Measurements from ENCODE around the gene CPED1.

DNA sequence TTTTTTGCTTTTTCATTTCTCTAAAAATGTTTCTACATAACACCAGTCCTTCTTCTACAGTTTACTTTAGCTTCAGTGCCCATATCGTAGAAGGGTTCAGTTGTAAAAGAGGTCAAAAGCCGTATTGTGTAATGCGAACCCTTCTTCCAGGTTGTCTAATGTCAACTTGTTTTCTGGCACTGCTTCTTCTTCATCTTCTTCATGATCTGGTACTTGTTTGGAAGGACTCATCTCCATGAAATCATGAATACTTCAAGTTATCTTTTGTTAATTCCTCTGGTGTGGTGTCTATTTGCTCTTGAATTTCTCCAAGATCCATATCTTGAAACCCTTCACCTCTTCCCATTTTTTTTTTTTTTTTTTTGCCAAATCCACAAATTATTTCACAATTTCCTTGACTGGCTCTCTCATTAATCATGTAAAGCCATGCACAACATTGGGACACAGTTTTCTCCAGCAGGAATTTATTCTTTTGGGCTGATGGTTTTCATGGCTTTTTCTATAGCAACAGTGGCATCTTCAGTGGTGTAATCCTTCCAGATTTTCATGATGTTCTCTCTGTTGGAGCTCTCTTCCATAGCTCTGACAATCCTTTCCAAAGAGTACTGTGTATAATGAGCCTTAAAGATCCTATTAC lies 85.1 kb downstream of the CPED1 start:
- TF ChIP-seq EZH2 (IDR thresholded peaks at IDR 0.05; ENCODE audit: low read depth, unreplicated experiment) (no peak), POLR2AphosphoS5 (IDR thresholded peaks at IDR 0.05; ENCODE audit: low read depth) (no peak), EZH2phosphoT487 (IDR thresholded peaks at IDR 0.05; ENCODE audit: unreplicated experiment) (no peak), JUNB (IDR thresholded peaks at IDR 0.05; ENCODE audit: unreplicated experiment) (no peak), NANOG (IDR thresholded peaks at IDR 0.05; ENCODE audit: borderline replicate concordance) (no peak), STAT1 (IDR thresholded peaks at IDR 0.05; ENCODE audit: unreplicated experiment) (no peak), CREB1 (CRISPR knock-in tag; IDR thresholded peaks at IDR 0.05; ENCODE audit: low read depth) (no peak), ZNF114 (CRISPR knock-in tag; IDR thresholded peaks at IDR 0.05) (no peak), ZNF331 (CRISPR knock-in tag; IDR thresholded peaks at IDR 0.05; ENCODE audit: low read depth) (no peak)
- TF ChIP-seq, protein P1, sequence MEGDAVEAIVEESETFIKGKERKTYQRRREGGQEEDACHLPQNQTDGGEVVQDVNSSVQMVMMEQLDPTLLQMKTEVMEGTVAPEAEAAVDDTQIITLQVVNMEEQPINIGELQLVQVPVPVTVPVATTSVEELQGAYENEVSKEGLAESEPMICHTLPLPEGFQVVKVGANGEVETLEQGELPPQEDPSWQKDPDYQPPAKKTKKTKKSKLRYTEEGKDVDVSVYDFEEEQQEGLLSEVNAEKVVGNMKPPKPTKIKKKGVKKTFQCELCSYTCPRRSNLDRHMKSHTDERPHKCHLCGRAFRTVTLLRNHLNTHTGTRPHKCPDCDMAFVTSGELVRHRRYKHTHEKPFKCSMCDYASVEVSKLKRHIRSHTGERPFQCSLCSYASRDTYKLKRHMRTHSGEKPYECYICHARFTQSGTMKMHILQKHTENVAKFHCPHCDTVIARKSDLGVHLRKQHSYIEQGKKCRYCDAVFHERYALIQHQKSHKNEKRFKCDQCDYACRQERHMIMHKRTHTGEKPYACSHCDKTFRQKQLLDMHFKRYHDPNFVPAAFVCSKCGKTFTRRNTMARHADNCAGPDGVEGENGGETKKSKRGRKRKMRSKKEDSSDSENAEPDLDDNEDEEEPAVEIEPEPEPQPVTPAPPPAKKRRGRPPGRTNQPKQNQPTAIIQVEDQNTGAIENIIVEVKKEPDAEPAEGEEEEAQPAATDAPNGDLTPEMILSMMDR (conservative IDR thresholded peaks at IDR 0.05; ENCODE audit: low read depth in 2 of 2), result no peak
- TF ChIP-seq, protein P2, sequence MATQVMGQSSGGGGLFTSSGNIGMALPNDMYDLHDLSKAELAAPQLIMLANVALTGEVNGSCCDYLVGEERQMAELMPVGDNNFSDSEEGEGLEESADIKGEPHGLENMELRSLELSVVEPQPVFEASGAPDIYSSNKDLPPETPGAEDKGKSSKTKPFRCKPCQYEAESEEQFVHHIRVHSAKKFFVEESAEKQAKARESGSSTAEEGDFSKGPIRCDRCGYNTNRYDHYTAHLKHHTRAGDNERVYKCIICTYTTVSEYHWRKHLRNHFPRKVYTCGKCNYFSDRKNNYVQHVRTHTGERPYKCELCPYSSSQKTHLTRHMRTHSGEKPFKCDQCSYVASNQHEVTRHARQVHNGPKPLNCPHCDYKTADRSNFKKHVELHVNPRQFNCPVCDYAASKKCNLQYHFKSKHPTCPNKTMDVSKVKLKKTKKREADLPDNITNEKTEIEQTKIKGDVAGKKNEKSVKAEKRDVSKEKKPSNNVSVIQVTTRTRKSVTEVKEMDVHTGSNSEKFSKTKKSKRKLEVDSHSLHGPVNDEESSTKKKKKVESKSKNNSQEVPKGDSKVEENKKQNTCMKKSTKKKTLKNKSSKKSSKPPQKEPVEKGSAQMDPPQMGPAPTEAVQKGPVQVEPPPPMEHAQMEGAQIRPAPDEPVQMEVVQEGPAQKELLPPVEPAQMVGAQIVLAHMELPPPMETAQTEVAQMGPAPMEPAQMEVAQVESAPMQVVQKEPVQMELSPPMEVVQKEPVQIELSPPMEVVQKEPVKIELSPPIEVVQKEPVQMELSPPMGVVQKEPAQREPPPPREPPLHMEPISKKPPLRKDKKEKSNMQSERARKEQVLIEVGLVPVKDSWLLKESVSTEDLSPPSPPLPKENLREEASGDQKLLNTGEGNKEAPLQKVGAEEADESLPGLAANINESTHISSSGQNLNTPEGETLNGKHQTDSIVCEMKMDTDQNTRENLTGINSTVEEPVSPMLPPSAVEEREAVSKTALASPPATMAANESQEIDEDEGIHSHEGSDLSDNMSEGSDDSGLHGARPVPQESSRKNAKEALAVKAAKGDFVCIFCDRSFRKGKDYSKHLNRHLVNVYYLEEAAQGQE (IDR thresholded peaks at IDR 0.05; ENCODE audit: unreplicated experiment), result no peak
- TF ChIP-seq, protein P3, sequence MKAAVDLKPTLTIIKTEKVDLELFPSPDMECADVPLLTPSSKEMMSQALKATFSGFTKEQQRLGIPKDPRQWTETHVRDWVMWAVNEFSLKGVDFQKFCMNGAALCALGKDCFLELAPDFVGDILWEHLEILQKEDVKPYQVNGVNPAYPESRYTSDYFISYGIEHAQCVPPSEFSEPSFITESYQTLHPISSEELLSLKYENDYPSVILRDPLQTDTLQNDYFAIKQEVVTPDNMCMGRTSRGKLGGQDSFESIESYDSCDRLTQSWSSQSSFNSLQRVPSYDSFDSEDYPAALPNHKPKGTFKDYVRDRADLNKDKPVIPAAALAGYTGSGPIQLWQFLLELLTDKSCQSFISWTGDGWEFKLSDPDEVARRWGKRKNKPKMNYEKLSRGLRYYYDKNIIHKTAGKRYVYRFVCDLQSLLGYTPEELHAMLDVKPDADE (IDR thresholded peaks at IDR 0.05), result no peak
- TF ChIP-seq, protein P4, sequence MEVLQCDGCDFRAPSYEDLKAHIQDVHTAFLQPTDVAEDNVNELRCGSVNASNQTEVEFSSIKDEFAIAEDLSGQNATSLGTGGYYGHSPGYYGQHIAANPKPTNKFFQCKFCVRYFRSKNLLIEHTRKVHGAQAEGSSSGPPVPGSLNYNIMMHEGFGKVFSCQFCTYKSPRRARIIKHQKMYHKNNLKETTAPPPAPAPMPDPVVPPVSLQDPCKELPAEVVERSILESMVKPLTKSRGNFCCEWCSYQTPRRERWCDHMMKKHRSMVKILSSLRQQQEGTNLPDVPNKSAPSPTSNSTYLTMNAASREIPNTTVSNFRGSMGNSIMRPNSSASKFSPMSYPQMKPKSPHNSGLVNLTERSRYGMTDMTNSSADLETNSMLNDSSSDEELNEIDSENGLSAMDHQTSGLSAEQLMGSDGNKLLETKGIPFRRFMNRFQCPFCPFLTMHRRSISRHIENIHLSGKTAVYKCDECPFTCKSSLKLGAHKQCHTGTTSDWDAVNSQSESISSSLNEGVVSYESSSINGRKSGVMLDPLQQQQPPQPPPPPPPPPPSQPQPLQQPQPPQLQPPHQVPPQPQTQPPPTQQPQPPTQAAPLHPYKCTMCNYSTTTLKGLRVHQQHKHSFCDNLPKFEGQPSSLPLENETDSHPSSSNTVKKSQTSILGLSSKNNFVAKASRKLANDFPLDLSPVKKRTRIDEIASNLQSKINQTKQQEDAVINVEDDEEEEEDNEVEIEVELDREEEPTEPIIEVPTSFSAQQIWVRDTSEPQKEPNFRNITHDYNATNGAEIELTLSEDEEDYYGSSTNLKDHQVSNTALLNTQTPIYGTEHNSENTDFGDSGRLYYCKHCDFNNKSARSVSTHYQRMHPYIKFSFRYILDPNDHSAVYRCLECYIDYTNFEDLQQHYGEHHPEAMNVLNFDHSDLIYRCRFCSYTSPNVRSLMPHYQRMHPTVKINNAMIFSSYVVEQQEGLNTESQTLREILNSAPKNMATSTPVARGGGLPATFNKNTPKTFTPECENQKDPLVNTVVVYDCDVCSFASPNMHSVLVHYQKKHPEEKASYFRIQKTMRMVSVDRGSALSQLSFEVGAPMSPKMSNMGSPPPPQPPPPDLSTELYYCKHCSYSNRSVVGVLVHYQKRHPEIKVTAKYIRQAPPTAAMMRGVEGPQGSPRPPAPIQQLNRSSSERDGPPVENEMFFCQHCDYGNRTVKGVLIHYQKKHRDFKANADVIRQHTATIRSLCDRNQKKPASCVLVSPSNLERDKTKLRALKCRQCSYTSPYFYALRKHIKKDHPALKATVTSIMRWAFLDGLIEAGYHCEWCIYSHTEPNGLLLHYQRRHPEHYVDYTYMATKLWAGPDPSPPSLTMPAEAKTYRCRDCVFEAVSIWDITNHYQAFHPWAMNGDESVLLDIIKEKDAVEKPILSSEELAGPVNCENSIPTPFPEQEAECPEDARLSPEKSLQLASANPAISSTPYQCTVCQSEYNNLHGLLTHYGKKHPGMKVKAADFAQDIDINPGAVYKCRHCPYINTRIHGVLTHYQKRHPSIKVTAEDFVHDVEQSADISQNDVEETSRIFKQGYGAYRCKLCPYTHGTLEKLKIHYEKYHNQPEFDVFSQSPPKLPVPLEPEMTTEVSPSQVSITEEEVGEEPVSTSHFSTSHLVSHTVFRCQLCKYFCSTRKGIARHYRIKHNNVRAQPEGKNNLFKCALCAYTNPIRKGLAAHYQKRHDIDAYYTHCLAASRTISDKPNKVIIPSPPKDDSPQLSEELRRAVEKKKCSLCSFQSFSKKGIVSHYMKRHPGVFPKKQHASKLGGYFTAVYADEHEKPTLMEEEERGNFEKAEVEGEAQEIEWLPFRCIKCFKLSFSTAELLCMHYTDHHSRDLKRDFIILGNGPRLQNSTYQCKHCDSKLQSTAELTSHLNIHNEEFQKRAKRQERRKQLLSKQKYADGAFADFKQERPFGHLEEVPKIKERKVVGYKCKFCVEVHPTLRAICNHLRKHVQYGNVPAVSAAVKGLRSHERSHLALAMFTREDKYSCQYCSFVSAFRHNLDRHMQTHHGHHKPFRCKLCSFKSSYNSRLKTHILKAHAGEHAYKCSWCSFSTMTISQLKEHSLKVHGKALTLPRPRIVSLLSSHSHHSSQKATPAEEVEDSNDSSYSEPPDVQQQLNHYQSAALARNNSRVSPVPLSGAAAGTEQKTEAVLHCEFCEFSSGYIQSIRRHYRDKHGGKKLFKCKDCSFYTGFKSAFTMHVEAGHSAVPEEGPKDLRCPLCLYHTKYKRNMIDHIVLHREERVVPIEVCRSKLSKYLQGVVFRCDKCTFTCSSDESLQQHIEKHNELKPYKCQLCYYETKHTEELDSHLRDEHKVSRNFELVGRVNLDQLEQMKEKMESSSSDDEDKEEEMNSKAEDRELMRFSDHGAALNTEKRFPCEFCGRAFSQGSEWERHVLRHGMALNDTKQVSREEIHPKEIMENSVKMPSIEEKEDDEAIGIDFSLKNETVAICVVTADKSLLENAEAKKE (CRISPR knock-in tag; IDR thresholded peaks at IDR 0.05), result no peak

All from GM23338 (cell line).